Measurements from ENCODE around the gene CHD8.

Gene CHD8

GRCh38 chr14:21455912-21456667 is at the start of gene CHD8:
Gene CHD8, minus strand, starts transcription at chr14:21456123. Its CDS starts 24,480 bp downstream, at chr14:21431643.
- Histone ChIP-seq H3K27ac (ENCODE audit: low read depth, low read length) (peak within 1 kb of the TSS; percentile 79), H3K9ac (ENCODE audit: low read length) (peak within 1 kb of the TSS; percentile 96), H3K9me3 (ENCODE audit: insufficient read depth, low read length) (no peaks in the 10 kb centered on the region), H3K9me2 (replicated peaks; ENCODE audit: insufficient read depth, low read length) (no peaks in the 10 kb centered on the region), H3K79me2 (ENCODE audit: insufficient read depth, low read length) (peaks cover 48% of the 10 kb centered on the region), H3K4me3 (ENCODE audit: insufficient read depth, low read length, poor library complexity, severe bottlenecking) (peak within 1 kb of the TSS; percentile 99), H4K20me1 (ENCODE audit: low read depth, low read length) (no peaks in the 10 kb centered on the region), H3K27me3 (ENCODE audit: low read length) (no peaks in the 10 kb centered on the region), H3F3A (ENCODE audit: insufficient read depth) (no peaks in the 10 kb centered on the region), H2AFZ (ENCODE audit: low read depth, low read length, severe bottlenecking) (peak within 1 kb of the TSS; percentile 89), H3K36me3 (ENCODE audit: low read length) (0 out of 2 replicates have a peak, but pooled peaks cover 13% of the 10 kb centered on the region), H3K4me2 (ENCODE audit: low read depth, low read length, poor library complexity, severe bottlenecking) (peak within 1 kb of the TSS; percentile 83)
- no peak for TF ChIP-seq EZH2phosphoT487 (conservative IDR thresholded peaks at IDR 0.05; ENCODE audit: low read length)
- TF ChIP-seq, protein P1, sequence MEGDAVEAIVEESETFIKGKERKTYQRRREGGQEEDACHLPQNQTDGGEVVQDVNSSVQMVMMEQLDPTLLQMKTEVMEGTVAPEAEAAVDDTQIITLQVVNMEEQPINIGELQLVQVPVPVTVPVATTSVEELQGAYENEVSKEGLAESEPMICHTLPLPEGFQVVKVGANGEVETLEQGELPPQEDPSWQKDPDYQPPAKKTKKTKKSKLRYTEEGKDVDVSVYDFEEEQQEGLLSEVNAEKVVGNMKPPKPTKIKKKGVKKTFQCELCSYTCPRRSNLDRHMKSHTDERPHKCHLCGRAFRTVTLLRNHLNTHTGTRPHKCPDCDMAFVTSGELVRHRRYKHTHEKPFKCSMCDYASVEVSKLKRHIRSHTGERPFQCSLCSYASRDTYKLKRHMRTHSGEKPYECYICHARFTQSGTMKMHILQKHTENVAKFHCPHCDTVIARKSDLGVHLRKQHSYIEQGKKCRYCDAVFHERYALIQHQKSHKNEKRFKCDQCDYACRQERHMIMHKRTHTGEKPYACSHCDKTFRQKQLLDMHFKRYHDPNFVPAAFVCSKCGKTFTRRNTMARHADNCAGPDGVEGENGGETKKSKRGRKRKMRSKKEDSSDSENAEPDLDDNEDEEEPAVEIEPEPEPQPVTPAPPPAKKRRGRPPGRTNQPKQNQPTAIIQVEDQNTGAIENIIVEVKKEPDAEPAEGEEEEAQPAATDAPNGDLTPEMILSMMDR (IDR thresholded peaks at IDR 0.05; ENCODE audit: insufficient read depth, low read length, poor library complexity, severe bottlenecking), result peak; percentile 64

DNA sequence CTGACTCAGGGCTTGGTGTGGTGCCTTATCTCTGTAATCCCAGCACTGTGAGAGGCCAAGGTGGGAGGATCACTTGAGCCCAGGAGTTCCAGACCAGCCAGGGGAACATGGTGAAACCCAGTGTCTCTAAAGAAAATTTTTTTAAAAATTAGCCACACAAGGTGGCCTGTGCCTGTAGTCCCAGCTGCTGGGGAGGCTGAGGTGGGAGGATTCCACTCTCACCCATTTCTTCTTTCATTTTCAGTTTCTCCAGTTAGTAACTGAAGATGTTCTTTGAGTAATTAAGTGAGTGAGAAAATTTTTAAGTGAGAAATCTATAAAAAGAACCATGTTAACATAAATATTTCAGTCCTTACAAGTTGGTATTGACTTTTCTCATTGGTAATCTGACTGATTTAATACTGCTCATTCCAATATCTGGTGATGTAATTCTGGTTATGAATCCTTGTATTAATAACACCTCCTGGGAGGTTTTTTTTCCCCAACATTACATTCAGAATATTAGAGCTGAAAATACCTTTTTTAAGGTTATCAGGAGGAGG is 49.2 kb upstream of the CHD8 start:
- Histone ChIP-seq H3K9me3 (ENCODE audit: insufficient read depth, low read length) (no peaks in the 10 kb centered on the region), H3K9ac (ENCODE audit: low read length) (no peak overlapping the region), H3K27ac (ENCODE audit: low read depth, low read length) (no peak overlapping the region), H3K27me3 (ENCODE audit: low read length) (no peaks in the 10 kb centered on the region), H3K36me3 (ENCODE audit: low read length) (peaks cover 10% of the 10 kb centered on the region; the same call in 1 of the 2 replicates), H3K9me2 (replicated peaks; ENCODE audit: insufficient read depth, low read length) (no peaks in the 10 kb centered on the region), H3K79me2 (ENCODE audit: insufficient read depth, low read length) (peaks cover 55% of the 10 kb centered on the region), H3K4me3 (ENCODE audit: insufficient read depth, low read length, poor library complexity, severe bottlenecking) (no peak overlapping the region), H4K20me1 (ENCODE audit: low read depth, low read length) (no peaks in the 10 kb centered on the region), H3K4me2 (ENCODE audit: low read depth, low read length, poor library complexity, severe bottlenecking) (no peak overlapping the region), H2AFZ (ENCODE audit: low read depth, low read length, severe bottlenecking) (no peak overlapping the region), H3F3A (ENCODE audit: insufficient read depth) (no peaks in the 10 kb centered on the region)
- TF ChIP-seq, protein P1 (IDR thresholded peaks at IDR 0.05; ENCODE audit: insufficient read depth, low read length, poor library complexity, severe bottlenecking), result no peak
- TF ChIP-seq EZH2phosphoT487 (conservative IDR thresholded peaks at IDR 0.05; ENCODE audit: low read length), result no peak

- no peaks in the 10 kb centered on the region for H3K9me3 ChIP-seq (ENCODE audit: insufficient read depth, low read length)
- H3K9me2 ChIP-seq (replicated peaks; ENCODE audit: insufficient read depth, low read length), result no peaks in the 10 kb centered on the region
- no peak overlapping the region for H3K9ac ChIP-seq (ENCODE audit: low read length)
- no peak for TF ChIP-seq EZH2phosphoT487 (conservative IDR thresholded peaks at IDR 0.05; ENCODE audit: low read length)
- TF ChIP-seq, protein P1 (IDR thresholded peaks at IDR 0.05; ENCODE audit: insufficient read depth, low read length, poor library complexity, severe bottlenecking), result no peak
- peaks cover 7% of the 10 kb centered on the region for H3F3A ChIP-seq (ENCODE audit: insufficient read depth)
- peaks cover 38% of the 10 kb centered on the region for H3K79me2 ChIP-seq (ENCODE audit: insufficient read depth, low read length)
- H3K4me3 ChIP-seq (ENCODE audit: insufficient read depth, low read length, poor library complexity, severe bottlenecking), result no peak overlapping the region
- peaks cover 21% of the 10 kb centered on the region for H3K36me3 ChIP-seq (ENCODE audit: low read length)
- no peak overlapping the region for H3K27ac ChIP-seq (ENCODE audit: low read depth, low read length)
- H4K20me1 ChIP-seq (ENCODE audit: low read depth, low read length), result 0 out of 2 replicates have a peak, but pooled peaks cover 1% of the 10 kb centered on the region
- no peaks in the 10 kb centered on the region for H3K27me3 ChIP-seq (ENCODE audit: low read length)
- no peak overlapping the region for H3K4me2 ChIP-seq (ENCODE audit: low read depth, low read length, poor library complexity, severe bottlenecking)
- H2AFZ ChIP-seq (ENCODE audit: low read depth, low read length, severe bottlenecking), result no peak overlapping the region
Measured at GRCh38 chr14:21503376-21503775, 47.5 kb upstream of the CHD8 start.
